Mucosa of rectum (tissue), 2 donors: ENCODE data around the gene ADGRB3.

Experiments used
- H3K27ac ChIP-seq, 2 donors: one replicate each; pipeline ENCODE4 v1.7.0; 2013; ENCODE audit warnings: inconsistent platforms in 2 of 2, low read depth in 2 of 2, low read length in 2 of 2
- H3K27me3 ChIP-seq, 2 donors: one replicate each; pipeline ENCODE4 v1.7.0; 2013; ENCODE audit warnings: low read length in 2 of 2; ENCODE audit not compliant: control insufficient read depth in 2 of 2, insufficient read depth in 2 of 2
- H3K36me3 ChIP-seq, 2 donors: one replicate each; pipeline ENCODE4 v1.7.0; 2013; ENCODE audit warnings: low read length in 2 of 2; ENCODE audit not compliant: control insufficient read depth in 2 of 2, insufficient read depth in 2 of 2
- H3K4me1 ChIP-seq, 2 donors: one replicate each; pipeline ENCODE4 v1.7.0; 2013; ENCODE audit warnings: low read length in 2 of 2, mild to moderate bottlenecking in 1 of 2; ENCODE audit not compliant: control insufficient read depth in 2 of 2, insufficient read depth in 2 of 2
- H3K4me3 ChIP-seq, 2 donors: one replicate each; pipeline ENCODE4 v1.7.0; 2013; ENCODE audit warnings: low read length in 2 of 2
- H3K9ac ChIP-seq, 2 donors: one replicate each; pipeline ENCODE4 v1.7.0; 2013; ENCODE audit warnings: low read length in 2 of 2, low read depth in 1 of 2, mild to moderate bottlenecking in 1 of 2
- H3K9me3 ChIP-seq, 2 donors: one replicate each; pipeline ENCODE4 v1.7.0; 2013; ENCODE audit warnings: low read length in 2 of 2; ENCODE audit not compliant: control insufficient read depth in 2 of 2
- donor health status: healthy.
- donor health status: Normal muscosa, but diverticular disease.

Gene ADGRB3

GRCh38 chr6:68994521-68994920 is 359.4 kb downstream of the ADGRB3 start:
- Histone ChIP-seq H3K9ac (no peak overlapping the region), H3K27me3 (no peaks in the 10 kb centered on the region), H3K4me3 (no peak overlapping the region), H3K4me1 (no peaks in the 10 kb centered on the region), H3K9me3 (no peaks in the 10 kb centered on the region), H3K36me3 (no peaks in the 10 kb centered on the region), H3K27ac (no peak overlapping the region)

GRCh38 chr6:69005199-69005598 is 370.1 kb downstream of the ADGRB3 start:
- Histone ChIP-seq H3K4me1 (no peaks in the 10 kb centered on the region), H3K27ac (no peak overlapping the region), H3K27me3 (no peaks in the 10 kb centered on the region), H3K9ac (no peak overlapping the region), H3K4me3 (no peak overlapping the region), H3K36me3 (no peaks in the 10 kb centered on the region), H3K9me3 (no peaks in the 10 kb centered on the region)

GRCh38 chr6:69007781-69008180 is 372.7 kb downstream of the ADGRB3 start:
- no peak overlapping the region for H3K9ac ChIP-seq

GRCh38 chr6:69012211-69012610 is 377.1 kb downstream of the ADGRB3 start:
- no peak overlapping the region for H3K9ac ChIP-seq
- H3K4me3 ChIP-seq: no peak overlapping the region
- no peaks in the 10 kb centered on the region for H3K36me3 ChIP-seq
- no peaks in the 10 kb centered on the region for H3K27me3 ChIP-seq
- H3K9me3 ChIP-seq: no peaks in the 10 kb centered on the region
- no peaks in the 10 kb centered on the region for H3K4me1 ChIP-seq
- no peak overlapping the region for H3K27ac ChIP-seq

More at GRCh38 chr6:69007781-69008180, 372.7 kb downstream of the ADGRB3 start:
- H3K27ac ChIP-seq: no peak overlapping the region
- H3K27me3 ChIP-seq: no peaks in the 10 kb centered on the region
- no peaks in the 10 kb centered on the region for H3K36me3 ChIP-seq
- no peaks in the 10 kb centered on the region for H3K4me1 ChIP-seq
- H3K9me3 ChIP-seq: no peaks in the 10 kb centered on the region
- no peak overlapping the region for H3K4me3 ChIP-seq

- Histone ChIP-seq H3K27me3 (no peaks in the 10 kb centered on the region), H3K36me3 (no peaks in the 10 kb centered on the region), H3K4me1 (no peaks in the 10 kb centered on the region), H3K9ac (no peak overlapping the region), H3K4me3 (no peak overlapping the region), H3K27ac (no peak overlapping the region), H3K9me3 (no peaks in the 10 kb centered on the region)
Measured at GRCh38 chr6:69012876-69013275, 377.8 kb downstream of the ADGRB3 start.

- Histone ChIP-seq H3K27me3 (no peaks in the 10 kb centered on the region), H3K27ac (no peak overlapping the region), H3K36me3 (no peaks in the 10 kb centered on the region), H3K9me3 (no peaks in the 10 kb centered on the region), H3K4me3 (no peak overlapping the region), H3K4me1 (no peaks in the 10 kb centered on the region), H3K9ac (no peak overlapping the region)
Measured at GRCh38 chr6:69018906-69019305, 383.8 kb downstream of the ADGRB3 start.

GRCh38 chr6:69019832-69020231 is 384.8 kb downstream of the ADGRB3 start:
- Histone ChIP-seq H3K36me3 (no peaks in the 10 kb centered on the region), H3K27ac (no peak overlapping the region), H3K27me3 (no peaks in the 10 kb centered on the region), H3K9me3 (no peaks in the 10 kb centered on the region), H3K4me1 (no peaks in the 10 kb centered on the region), H3K4me3 (no peak overlapping the region), H3K9ac (no peak overlapping the region)

GRCh38 chr6:69022993-69023392 is 387.9 kb downstream of the ADGRB3 start:
- no peak overlapping the region for H3K27ac ChIP-seq
- H3K4me1 ChIP-seq: no peaks in the 10 kb centered on the region
- H3K4me3 ChIP-seq: no peak overlapping the region
- H3K9me3 ChIP-seq: no peaks in the 10 kb centered on the region
- no peak overlapping the region for H3K9ac ChIP-seq
- H3K36me3 ChIP-seq: no peaks in the 10 kb centered on the region
- H3K27me3 ChIP-seq: no peaks in the 10 kb centered on the region

GRCh38 chr6:69026243-69026642 is 391.2 kb downstream of the ADGRB3 start:
- no peaks in the 10 kb centered on the region for H3K9me3 ChIP-seq
- no peaks in the 10 kb centered on the region for H3K4me1 ChIP-seq
- H3K27me3 ChIP-seq: no peaks in the 10 kb centered on the region
- H3K9ac ChIP-seq: no peak overlapping the region
- no peak overlapping the region for H3K27ac ChIP-seq
- no peaks in the 10 kb centered on the region for H3K36me3 ChIP-seq
- H3K4me3 ChIP-seq: no peak overlapping the region

GRCh38 chr6:69026715-69027114 is 391.6 kb downstream of the ADGRB3 start:
- Histone ChIP-seq H3K9ac (no peak overlapping the region), H3K4me3 (no peak overlapping the region), H3K36me3 (no peaks in the 10 kb centered on the region), H3K27me3 (no peaks in the 10 kb centered on the region), H3K27ac (no peak overlapping the region), H3K9me3 (no peaks in the 10 kb centered on the region), H3K4me1 (no peaks in the 10 kb centered on the region)

GRCh38 chr6:69027861-69028260 is 392.8 kb downstream of the ADGRB3 start:
- no peak overlapping the region for H3K4me3 ChIP-seq
- no peaks in the 10 kb centered on the region for H3K27me3 ChIP-seq

More at GRCh38 chr6:69027861-69028260, 392.8 kb downstream of the ADGRB3 start:
- Histone ChIP-seq H3K36me3 (no peaks in the 10 kb centered on the region), H3K4me1 (no peaks in the 10 kb centered on the region), H3K27ac (no peak overlapping the region), H3K9ac (no peak overlapping the region), H3K9me3 (no peaks in the 10 kb centered on the region)
